ENCODE measurements around the gene HOXB1.

GRCh38 chr17:48515925-48516900 is 14.6 kb downstream of the HOXB1 start:
- no peak for TF ChIP-seq CTCF (conservative IDR thresholded peaks at IDR 0.05; ENCODE audit: low read depth in 2 of 2)
- no peak for TF ChIP-seq REST (IDR thresholded peaks at IDR 0.05; ENCODE audit: unreplicated experiment)

Data from GM23338 (cell line).